Measurements from ENCODE around the gene MTCL3.

The MTCL3 gene

GRCh38 chr6:127514773-127515227, 4.3 kb downstream of the MTCL3 start:
- DNase-seq = no peak

GRCh38 chr6:127514179-127514772, 4.9 kb downstream of the MTCL3 start:
- no peak for DNase-seq

GRCh38 chr6:127513425-127513824, 5.7 kb downstream of the MTCL3 start:
- DNase-seq = no peak

GRCh38 chr6:127510876-127511275, 8.3 kb downstream of the MTCL3 start:
- DNase-seq = no peak

GRCh38 chr6:127506894-127507293, 12.2 kb downstream of the MTCL3 start:
- no peak for DNase-seq

GRCh38 chr6:127503022-127503421, 16.1 kb downstream of the MTCL3 start:
- DNase-seq = no peak

GRCh38 chr6:127497410-127497809, 21.7 kb downstream of the MTCL3 start:
- DNase-seq = no peak

GRCh38 chr6:127496471-127496870, 22.7 kb downstream of the MTCL3 start:
- no peak for DNase-seq

GRCh38 chr6:127494240-127494767, 24.8 kb downstream of the MTCL3 start:
- no peak for DNase-seq

GRCh38 chr6:127489248-127489647, 29.9 kb downstream of the MTCL3 start:
- no peak for DNase-seq

- DNase-seq = no peak
Measured at GRCh38 chr6:127486934-127487333, 32.2 kb downstream of the MTCL3 start.

GRCh38 chr6:127484212-127484863, 34.8 kb downstream of the MTCL3 start:
- no peak for DNase-seq

GRCh38 chr6:127483399-127484055, 35.6 kb downstream of the MTCL3 start:
- no peak for DNase-seq

- DNase-seq = no peak
Measured at GRCh38 chr6:127482325-127482724, 36.8 kb downstream of the MTCL3 start.

GRCh38 chr6:127481628-127482027, 37.5 kb downstream of the MTCL3 start:
- no peak for DNase-seq

GRCh38 chr6:127481111-127481510, 38.0 kb downstream of the MTCL3 start:
- DNase-seq = no peak

GRCh38 chr6:127477658-127478057, 41.5 kb downstream of the MTCL3 start:
- DNase-seq = no peak

- DNase-seq = no peak
Measured at GRCh38 chr6:127475823-127476176, 43.3 kb downstream of the MTCL3 start.

GRCh38 chr6:127475135-127475822, 43.9 kb downstream of the MTCL3 start:
- no peak for DNase-seq

- DNase-seq = no peak
Measured at GRCh38 chr6:127471379-127472255, 47.5 kb downstream of the MTCL3 start.

GRCh38 chr6:127468936-127469335, 50.2 kb downstream of the MTCL3 start:
- DNase-seq = no peak

GRCh38 chr6:127466416-127466815, 52.7 kb downstream of the MTCL3 start:
- DNase-seq = no peak

Measured in NCI-H1436 treated with DMSO at 0.1 percent for 48 hours (cell line).